Measurements from ENCODE around the gene CCL23.

Gene CCL23

DNA sequence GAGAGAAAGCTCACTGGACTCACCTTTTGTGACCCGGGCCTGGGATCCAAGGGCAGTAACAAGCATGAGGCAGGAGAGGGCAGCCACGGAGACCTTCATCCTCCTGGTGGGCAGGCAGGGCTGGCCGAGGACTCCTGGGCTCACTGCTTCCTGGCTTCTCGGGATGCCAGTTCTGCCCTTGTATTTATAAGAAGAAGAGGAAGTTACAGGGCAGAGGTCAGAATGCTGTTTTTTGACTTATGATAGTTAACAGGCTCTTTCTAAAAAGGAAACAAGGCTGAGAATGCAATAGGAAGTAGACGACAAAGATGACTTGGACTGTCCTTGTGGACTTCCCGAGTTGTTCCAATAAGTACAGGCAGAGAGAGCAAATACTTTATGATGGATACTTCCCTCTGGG, at the start of gene CCL23:
CCL23 (minus strand) TSS at position 174 of the 400 bp plus-strand sequence; CDS start at position 99, 75 bp downstream.
- no peak for DNase-seq (ENCODE audit: low read depth in 1 of 2, low spot score in 1 of 2)
- in situ Hi-C loops (cut with HindIII; ENCODE audit: low pct_unique_long_range_greater_than_20kb, low sequenced_read_pairs), result no loop called here
- TF ChIP-seq JUND (IDR thresholded peaks at IDR 0.05; ENCODE audit: low read depth), result no peak

DNA sequence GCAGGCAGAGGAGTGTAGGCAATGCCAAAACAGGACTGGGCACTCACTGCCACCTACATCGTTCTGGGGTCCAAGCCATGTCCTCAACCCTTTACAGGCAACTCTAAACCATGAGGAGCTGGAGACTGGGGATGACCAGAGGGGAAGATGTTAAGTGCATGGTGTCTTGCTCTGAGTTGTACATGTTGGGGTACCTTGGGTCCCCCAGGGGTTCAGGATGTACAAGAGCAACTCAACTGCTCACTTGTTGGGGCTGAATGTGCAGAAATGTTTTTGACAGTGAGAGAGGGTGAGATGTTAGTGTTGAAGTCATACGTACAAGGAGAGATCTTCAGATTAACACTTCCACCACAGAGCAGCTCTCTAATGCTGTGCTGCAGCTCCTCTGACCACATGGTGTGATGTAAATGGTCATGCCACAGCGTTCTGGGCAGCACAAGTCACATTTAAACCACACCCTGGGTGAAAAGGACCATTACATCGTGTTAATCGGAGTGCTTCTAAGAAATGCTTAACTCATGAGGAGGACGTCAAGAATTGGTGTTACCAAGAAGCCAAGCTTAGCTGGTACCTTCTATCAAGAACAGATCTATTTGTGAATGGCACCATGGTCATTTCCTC, 48.7 kb upstream of the CCL23 start:
- TF ChIP-seq JUND (IDR thresholded peaks at IDR 0.05; ENCODE audit: low read depth), result no peak
- no peak for DNase-seq (ENCODE audit: low read depth in 1 of 2, low spot score in 1 of 2)
- in situ Hi-C loops (cut with HindIII; ENCODE audit: low pct_unique_long_range_greater_than_20kb, low sequenced_read_pairs), result no loop called here

GRCh38 chr17:36063786-36064541, 46.2 kb upstream of the CCL23 start, which contains the start of gene CCL18:
Gene CCL18 (plus strand): TSS chr17:36064272. CDS start chr17:36064343, 71 bp downstream.
- DNase-seq (ENCODE audit: low read depth in 1 of 2, low spot score in 1 of 2), result no peak
- in situ Hi-C loops (cut with HindIII; ENCODE audit: low pct_unique_long_range_greater_than_20kb, low sequenced_read_pairs), result no loop called here
- no peak for TF ChIP-seq JUND (IDR thresholded peaks at IDR 0.05; ENCODE audit: low read depth)

- TF ChIP-seq JUND (IDR thresholded peaks at IDR 0.05; ENCODE audit: low read depth), result no peak
- in situ Hi-C loops (cut with HindIII; ENCODE audit: low pct_unique_long_range_greater_than_20kb, low sequenced_read_pairs), result no loop called here
These were observed 43.0 kb upstream of the CCL23 start for GRCh38 chr17:36060816-36061215.

DNA sequence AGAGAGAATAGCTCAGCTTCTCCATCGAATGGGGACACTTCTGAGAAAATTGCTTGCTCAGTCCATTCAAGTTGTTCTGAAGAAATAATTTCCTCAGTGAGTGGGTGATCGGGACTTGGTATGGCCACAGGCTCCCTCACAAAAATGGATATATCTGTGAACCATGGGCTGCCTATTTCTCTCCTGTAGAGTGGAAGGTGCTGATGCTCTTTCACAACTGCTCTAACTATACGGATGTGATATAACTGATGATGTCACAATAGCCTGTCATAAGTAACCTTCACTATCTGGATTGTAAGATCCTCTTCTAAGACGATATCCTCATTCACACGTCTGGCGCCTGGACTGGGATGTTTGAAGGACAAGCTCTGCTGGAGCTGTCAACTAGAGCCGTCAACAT, 41.6 kb upstream of the CCL23 start:
- TF ChIP-seq JUND (IDR thresholded peaks at IDR 0.05; ENCODE audit: low read depth), result no peak
- in situ Hi-C loops (cut with HindIII; ENCODE audit: low pct_unique_long_range_greater_than_20kb, low sequenced_read_pairs), result no loop called here

More at GRCh38 chr17:36060816-36061215, 43.0 kb upstream of the CCL23 start:
- no peak for DNase-seq (ENCODE audit: low read depth in 1 of 2, low spot score in 1 of 2)

GRCh38 chr17:36057911-36058310, 40.1 kb upstream of the CCL23 start:
- TF ChIP-seq JUND (IDR thresholded peaks at IDR 0.05; ENCODE audit: low read depth), result no peak
- DNase-seq (ENCODE audit: low read depth in 1 of 2, low spot score in 1 of 2), result no peak
- in situ Hi-C loops (cut with HindIII; ENCODE audit: low pct_unique_long_range_greater_than_20kb, low sequenced_read_pairs), result no loop called here

More for the DNA sequence above, 41.6 kb upstream of the CCL23 start:
- no peak for DNase-seq (ENCODE audit: low read depth in 1 of 2, low spot score in 1 of 2)

DNA sequence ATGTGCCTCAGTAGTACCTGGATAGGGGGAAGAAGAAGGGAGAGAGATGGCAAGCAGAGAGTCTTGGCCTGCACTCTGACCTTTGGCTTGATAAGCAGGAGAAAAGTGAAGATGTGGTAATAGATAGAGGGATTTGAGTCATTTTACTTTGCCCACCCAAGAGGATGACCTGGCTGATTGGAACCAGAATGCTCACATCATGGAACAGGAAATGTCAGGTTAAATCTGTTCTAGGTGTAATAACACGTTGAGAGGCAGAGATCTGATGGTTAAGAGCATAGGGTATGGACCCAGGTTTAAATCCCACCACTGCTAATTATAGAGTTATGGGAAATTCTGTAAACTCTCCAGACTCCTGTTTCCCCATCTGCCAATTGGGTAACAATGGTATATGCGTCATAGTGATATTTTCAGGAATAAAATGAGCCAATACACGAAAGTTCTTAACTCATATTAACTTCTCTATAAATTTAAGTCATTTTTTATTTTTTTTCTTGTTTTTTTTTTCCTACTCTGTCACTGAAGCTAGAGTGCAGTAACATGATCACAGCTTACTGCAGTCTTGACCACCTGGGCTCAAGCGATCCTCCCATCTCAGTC, 38.2 kb upstream of the CCL23 start:
- no peak for TF ChIP-seq JUND (IDR thresholded peaks at IDR 0.05; ENCODE audit: low read depth)
- DNase-seq (ENCODE audit: low read depth in 1 of 2, low spot score in 1 of 2), result no peak
- in situ Hi-C loops (cut with HindIII; ENCODE audit: low pct_unique_long_range_greater_than_20kb, low sequenced_read_pairs), result no loop called here

DNA sequence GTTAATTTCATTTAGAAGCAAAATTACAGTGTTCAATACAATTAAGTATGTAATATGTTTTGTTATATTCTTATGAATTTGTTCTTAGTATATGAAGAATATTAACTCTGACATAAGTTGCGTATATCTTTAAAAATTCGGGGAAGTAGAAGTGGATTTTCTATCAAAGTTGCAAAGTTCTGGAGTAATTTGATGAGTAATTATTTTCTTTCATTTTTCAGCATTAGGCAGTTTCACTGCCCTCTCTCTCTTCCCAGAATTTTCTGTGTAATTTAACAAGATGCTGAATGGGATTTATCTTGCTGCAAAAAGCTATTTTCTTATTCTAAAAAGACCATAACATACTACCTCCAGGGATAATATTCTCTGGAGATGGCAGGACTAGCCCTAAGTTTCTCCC, 37.4 kb upstream of the CCL23 start:
- in situ Hi-C loops (cut with HindIII; ENCODE audit: low pct_unique_long_range_greater_than_20kb, low sequenced_read_pairs), result no loop called here
- no peak for TF ChIP-seq JUND (IDR thresholded peaks at IDR 0.05; ENCODE audit: low read depth)
- no peak for DNase-seq (ENCODE audit: low read depth in 1 of 2, low spot score in 1 of 2)

- DNase-seq (ENCODE audit: low read depth in 1 of 2, low spot score in 1 of 2), result no peak
- no peak for TF ChIP-seq JUND (IDR thresholded peaks at IDR 0.05; ENCODE audit: low read depth)
- in situ Hi-C loops (cut with HindIII; ENCODE audit: low pct_unique_long_range_greater_than_20kb, low sequenced_read_pairs), result no loop called here
These were observed 31.9 kb upstream of the CCL23 start for GRCh38 chr17:36049643-36050042.

- in situ Hi-C loops (cut with HindIII; ENCODE audit: low pct_unique_long_range_greater_than_20kb, low sequenced_read_pairs), result no loop called here
- DNase-seq (ENCODE audit: low read depth in 1 of 2, low spot score in 1 of 2), result no peak
- no peak for TF ChIP-seq JUND (IDR thresholded peaks at IDR 0.05; ENCODE audit: low read depth)
These were observed 30.3 kb upstream of the CCL23 start for GRCh38 chr17:36048066-36048465.

GRCh38 chr17:36036235-36036634, 18.5 kb upstream of the CCL23 start:
- no peak for DNase-seq (ENCODE audit: low read depth in 1 of 2, low spot score in 1 of 2)
- no peak for TF ChIP-seq JUND (IDR thresholded peaks at IDR 0.05; ENCODE audit: low read depth)
- in situ Hi-C loops (cut with HindIII; ENCODE audit: low pct_unique_long_range_greater_than_20kb, low sequenced_read_pairs), result no loop called here

DNA sequence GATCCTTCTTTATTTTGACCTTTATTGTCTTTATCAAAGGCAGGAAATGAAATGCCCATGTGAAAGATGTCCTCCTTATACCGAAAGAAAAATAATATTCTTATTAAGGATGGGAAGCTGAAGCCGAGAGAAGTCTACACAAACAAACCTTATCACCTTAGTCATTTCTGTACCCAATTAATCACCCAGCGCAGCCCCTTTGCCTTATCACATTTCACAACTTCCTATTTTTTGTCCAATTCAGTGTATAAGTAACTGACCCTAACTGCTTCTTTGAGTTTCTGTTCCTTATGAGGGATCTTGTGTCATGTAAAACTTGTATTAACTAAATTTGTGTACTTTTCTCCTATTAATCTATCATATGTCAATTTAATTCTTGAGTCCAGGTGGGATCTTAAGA, 16.4 kb upstream of the CCL23 start:
- in situ Hi-C loops (cut with HindIII; ENCODE audit: low pct_unique_long_range_greater_than_20kb, low sequenced_read_pairs), result no loop called here
- DNase-seq (ENCODE audit: low read depth in 1 of 2, low spot score in 1 of 2), result no peak
- TF ChIP-seq JUND (IDR thresholded peaks at IDR 0.05; ENCODE audit: low read depth), result no peak

GRCh38 chr17:36030956-36031355, 13.2 kb upstream of the CCL23 start:
- no peak for DNase-seq (ENCODE audit: low read depth in 1 of 2, low spot score in 1 of 2)
- in situ Hi-C loops (cut with HindIII; ENCODE audit: low pct_unique_long_range_greater_than_20kb, low sequenced_read_pairs), result no loop called here
- no peak for TF ChIP-seq JUND (IDR thresholded peaks at IDR 0.05; ENCODE audit: low read depth)

All from T47D (cell line).